Transverse colon (tissue), 4 donors: ENCODE measurements around the gene SVIP. TPM values are rescaled to one million over a fixed set of nuclear protein-coding genes. Genes with fewer than 3 reads are reported as not detected.

Experiments
- DNase-seq: peaks from one replicate; pipeline ENCODE4 v3.0.0-alpha.2; 2019
- H3K27ac ChIP-seq, 4 donors: fragments of 200-600 bp; sonication (generic); 2 replicates each; pipeline ENCODE4 v1.5.1; 2016 to 2018; ENCODE audit warnings: inconsistent platforms in 4 of 4
- H3K27me3 ChIP-seq: fragments of 200-600 bp; sonication (generic); 2 replicates; pipeline ENCODE4 v1.5.1; 2017; ENCODE audit warnings: inconsistent platforms
- H3K36me3 ChIP-seq, 4 donors: fragments of 200-600 bp; sonication (generic); 2 replicates each; pipeline ENCODE4 v1.5.1; 2017 to 2019; ENCODE audit warnings: inconsistent platforms in 4 of 4
- H3K4me1 ChIP-seq, 4 donors: fragments of 200-600 bp; sonication (generic); 2 replicates each; pipeline ENCODE4 v1.5.1; 2017 to 2020; ENCODE audit warnings: inconsistent platforms in 4 of 4
- H3K4me3 ChIP-seq, 4 donors: fragments of 200-600 bp; sonication (generic); 1 replicate in 1 of 4; 2 replicates in 3 of 4; pipeline versions ENCODE4 v1.5.1 to v1.6.1; 2017 to 2019; ENCODE audit warnings: inconsistent platforms in 4 of 4
- H3K9me3 ChIP-seq, 2 donors: fragments of 200-600 bp; sonication (generic); 2 replicates each; pipeline ENCODE4 v1.5.1; 2017 to 2019; ENCODE audit warnings: inconsistent platforms in 2 of 2
- CTCF ChIP-seq, 5 experiments: fragments of 200-600 bp in 3 of 5; fragments of 450-650 bp in 2 of 5; sonication (generic) in 3 of 5; IDR thresholded peaks; 1 replicate in 2 of 5; 2 replicates in 3 of 5; pipeline ENCODE4 v1.5.1; 2016 to 2017; ENCODE audit warnings: antibody characterized with exemption in 5 of 5, inconsistent platforms in 3 of 5, mild to moderate bottlenecking in 2 of 5, moderate library complexity in 1 of 5
- EP300 ChIP-seq: sonication (generic); formaldehyde crosslinking; IDR thresholded peaks from one replicate; pipeline ENCODE4 v1.6.1; 2017; ENCODE audit warnings: antibody characterized with exemption, low read depth
- POLR2A ChIP-seq: fragments of 450-650 bp; IDR thresholded peaks from one replicate; pipeline ENCODE4 v1.6.1; 2016; ENCODE audit warnings: antibody characterized with exemption, mild to moderate bottlenecking, moderate library complexity
- POLR2AphosphoS5 ChIP-seq, 3 donors: sonication (generic); formaldehyde crosslinking; IDR thresholded peaks; one replicate each; pipeline ENCODE4 v1.6.1; 2016; ENCODE audit warnings: antibody characterized with exemption in 3 of 3
- WGBS, 2 donors: methylation state at CpG; one replicate each; pipeline ENCODE4 v1.1.5; 2018; ENCODE audit warnings: low coverage in 1 of 2; 5-methylcytosine and 5-hydroxymethylcytosine counted together
- in situ Hi-C, 4 donors: fragments of 200-750 bp; cut with MboI; loops; one replicate each; pipeline versions ENCODE4 v1.15.0 to v1.15.1; 2017; ENCODE audit warnings: low sequenced_read_pairs in 3 of 4, low pct_ligation_motif_present in 1 of 4, low pct_unique_long_range_greater_than_20kb in 1 of 4
- intact Hi-C: fragments of 100-400 bp; cut with DNase I; formaldehyde crosslinking; loops from one replicate; pipeline ENCODE4 v1.15.1; 2023; ENCODE audit warnings: low total_unique reads
- total RNA-seq, 4 donors: library from RNA; depleted of rRNA; stranded (reverse); fragments of >200 nt; gene quantifications; one replicate each; pipeline ENCODE4 v1.1.0, GENCODE V29; 2016

The SVIP gene
- total RNA-seq, 4 donors from 2014 or later: 1.00 to 14.0 (median 9.9) TPM

- DNase-seq: no peak
- in situ Hi-C loops: no loop called here
- Histone ChIP-seq H3K27me3 (no peaks in the 10 kb centered on the region), H3K4me1 (peaks cover 0 to 4% (median 0%) of the 10 kb centered on the region in 4 donors), H3K9me3 (no peaks in the 10 kb centered on the region), H3K4me3 (no peak overlapping the region), H3K36me3 (no peaks in the 10 kb centered on the region), H3K27ac (no peak overlapping the region)
- TF ChIP-seq CTCF (IDR thresholded peaks at IDR 0.05) (no peak), POLR2AphosphoS5 (IDR thresholded peaks at IDR 0.05) (no peak), EP300 (no peak), POLR2A (no peak)
- intact Hi-C loops: no loop called here
- 63 to 71% methylated on average over 2 of the region's 2 CpGs for WGBS, 2 donors
These were observed 22.2 kb downstream of the SVIP start for GRCh38 chr11:22807391-22807790.

DNA sequence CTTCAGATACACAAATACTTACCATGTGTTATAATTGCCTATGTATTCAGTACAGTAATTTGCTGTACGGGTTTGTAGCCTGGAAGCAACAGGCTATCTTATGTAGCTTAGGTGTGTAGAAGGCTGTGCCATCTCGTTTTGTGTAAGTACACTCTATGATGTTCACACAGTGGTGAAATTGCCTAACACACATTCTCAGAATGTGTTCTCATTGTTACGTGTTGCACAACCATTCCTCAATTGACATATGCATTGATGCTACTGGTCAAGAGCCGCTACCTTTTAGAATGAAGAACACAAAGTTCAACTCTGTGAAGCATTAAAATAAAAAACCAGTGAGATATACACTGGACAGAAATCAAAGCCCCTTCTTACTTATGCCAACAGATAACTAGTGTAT, 26.7 kb downstream of the SVIP start:
- no peak for DNase-seq
- H3K9me3 ChIP-seq: no peaks in the 10 kb centered on the region
- no peak overlapping the region for H3K27ac ChIP-seq
- WGBS, 2 donors: 83 to 85% methylated on average over 4 of the region's 4 CpGs
- H3K4me1 ChIP-seq: no peaks in the 10 kb centered on the region
- H3K27me3 ChIP-seq: no peaks in the 10 kb centered on the region
- no peak overlapping the region for H3K4me3 ChIP-seq
- intact Hi-C loops: no loop called here
- TF ChIP-seq CTCF (IDR thresholded peaks at IDR 0.05) (no peak), POLR2A (no peak), POLR2AphosphoS5 (IDR thresholded peaks at IDR 0.05) (no peak), EP300 (no peak)
- H3K36me3 ChIP-seq: no peaks in the 10 kb centered on the region
- in situ Hi-C loops: no loop called here

- in situ Hi-C loops: no loop called here
- Histone ChIP-seq H3K4me1 (no peaks in the 10 kb centered on the region), H3K9me3 (no peaks in the 10 kb centered on the region), H3K27ac (no peak overlapping the region), H3K4me3 (no peak overlapping the region), H3K27me3 (no peaks in the 10 kb centered on the region), H3K36me3 (no peaks in the 10 kb centered on the region)
- intact Hi-C loops: no loop called here
- DNase-seq: no peak
- TF ChIP-seq EP300 (no peak), POLR2A (no peak), CTCF (IDR thresholded peaks at IDR 0.05) (no peak), POLR2AphosphoS5 (IDR thresholded peaks at IDR 0.05) (no peak)
- WGBS, 2 donors: 83 to 84% methylated on average over 5 of the region's 5 CpGs
These were observed 29.1 kb downstream of the SVIP start for GRCh38 chr11:22800482-22800881.

GRCh38 chr11:22798901-22799300, 30.7 kb downstream of the SVIP start:
- TF ChIP-seq POLR2AphosphoS5 (IDR thresholded peaks at IDR 0.05) (no peak), EP300 (no peak), CTCF (IDR thresholded peaks at IDR 0.05) (no peak), POLR2A (no peak)
- Histone ChIP-seq H3K4me1 (no peaks in the 10 kb centered on the region), H3K4me3 (no peak overlapping the region), H3K27me3 (no peaks in the 10 kb centered on the region), H3K9me3 (no peaks in the 10 kb centered on the region), H3K36me3 (no peaks in the 10 kb centered on the region), H3K27ac (no peak overlapping the region)
- 60 to 78% methylated on average over 1 of the region's 1 CpG for WGBS, 2 donors
- in situ Hi-C loops (loop anchor here in 3 of 4 donors (10.0 to 25.0 kb wide), 3 partner anchors 462 to 562 kb away; partner anchors contain the start of gene SLC17A6 (in 3 of the 3)), intact Hi-C loops (no loop called here)
- no peak for DNase-seq
